Stomach (tissue), 4 donors: ENCODE data around the gene DLG2.

Experiments
- CTCF ChIP-seq, 7 experiments: fragments of 450-650 bp in 4 of 7; fragments of 200-600 bp in 3 of 7; sonication (generic) in 3 of 7; IDR thresholded peaks; one replicate each; pipeline ENCODE4 v1.5.1; 2016 to 2019; ENCODE audit warnings: antibody characterized with exemption in 7 of 7, control low read depth in 2 of 7, mild to moderate bottlenecking in 1 of 7
- EP300 ChIP-seq: sonication (generic); formaldehyde crosslinking; IDR thresholded peaks from one replicate; pipeline ENCODE4 v1.6.1; 2017; ENCODE audit warnings: antibody characterized with exemption
- POLR2A ChIP-seq, 4 donors: fragments of 450-650 bp; IDR thresholded peaks; one replicate each; pipeline ENCODE4 v1.6.1; 2016; ENCODE audit warnings: antibody characterized with exemption in 4 of 4, control low read depth in 2 of 4, mild to moderate bottlenecking in 1 of 4, moderate library complexity in 1 of 4

- TF ChIP-seq POLR2A (IDR thresholded peaks at IDR 0.05) (no peak), CTCF (IDR thresholded peaks at IDR 0.05) (no peak), EP300 (no peak)
Measured at GRCh38 chr11:83409891-83410290, 2217.3 kb downstream of the DLG2 start.
